ENCODE results near the gene IGSF9. TPM values are rescaled to one million over a fixed set of nuclear protein-coding genes. Genes with fewer than 3 reads are reported as not detected.

The IGSF9 gene
- total and polyA plus RNA-seq, 2 of the 4 experiments (the other 2 are of a cell fraction) = 0.05 TPM; not detected in 1

- Histone ChIP-seq H3K9me1 (ENCODE audit: insufficient read depth, low read length) (no peaks in the 10 kb centered on the region), H3K4me3 (ENCODE audit: insufficient read depth, low read depth, low read length) (no peak overlapping the region), H2AFZ (replicated peaks; ENCODE audit: low read length, poor library complexity) (no peak overlapping the region), H3K27ac (ENCODE audit: insufficient read depth, low read length) (no peak overlapping the region), H2AK9ac (replicated peaks; ENCODE audit: low read depth, low read length, poor library complexity) (no peak overlapping the region), H3K9me3 (ENCODE audit: control insufficient read depth, insufficient read depth, low read length) (no peaks in the 10 kb centered on the region), H4K8ac (ENCODE audit: low read depth in 2 of 2, low read length in 2 of 2) (no peak overlapping the region), H2BK20ac (ENCODE audit: low read depth, low read length) (no peak overlapping the region), H3K14ac (replicated peaks; ENCODE audit: low read depth, low read length) (no peak overlapping the region), H3K79me1 (ENCODE audit: low read depth in 1 of 2, low read length in 2 of 2) (no peaks in the 10 kb centered on the region), H4K5ac (ENCODE audit: low read depth, low read length) (no peak overlapping the region), H3K56ac (ENCODE audit: extremely low read depth, insufficient read depth, low read length) (no peak overlapping the region), H3K4me2 (ENCODE audit: low read depth, low read length) (no peak overlapping the region), H3K27me3 (ENCODE audit: control insufficient read depth, insufficient read depth, low read length) (no peaks in the 10 kb centered on the region), H3K9ac (ENCODE audit: low read depth, low read length) (no peak overlapping the region), H2AK5ac (ENCODE audit: low read depth, low read length) (no peak overlapping the region), H3K18ac (ENCODE audit: low read depth, low read length) (no peak overlapping the region), H4K91ac (ENCODE audit: insufficient read depth, low read depth, low read length) (no peak overlapping the region), H3K4me1 (ENCODE audit: control insufficient read depth, insufficient read depth, low read length) (peaks cover 9% of the 10 kb centered on the region; the same call in 1 of the 2 replicates), H3K4ac (ENCODE audit: low read depth, low read length) (no peak overlapping the region), H2BK120ac (ENCODE audit: low read depth, low read length) (no peak overlapping the region), H4K20me1 (ENCODE audit: insufficient read depth, low read length) (0 out of 2 replicates have a peak, but pooled peaks cover 3% of the 10 kb centered on the region), H2BK15ac (ENCODE audit: low read depth, low read length) (no peak overlapping the region), H3K23ac (ENCODE audit: low read depth, low read length) (no peak overlapping the region), H3K36me3 (ENCODE audit: control insufficient read depth, insufficient read depth, low read length) (no peaks in the 10 kb centered on the region), H2BK5ac (ENCODE audit: low read depth, low read length, poor library complexity, severe bottlenecking) (no peak overlapping the region)
- ChIA-PET POLR2A (ENCODE audit: unreplicated experiment) (no interaction called here), CTCF (no interaction called here)
- intact Hi-C loops (cut with micrococcal nuclease) (no loop called here), dilution Hi-C loops (cut with HindIII; ENCODE audit: low sequenced_read_pairs, unreplicated experiment) (loop anchor here (25.0 kb wide), 1 partner anchor 111 kb away; the partner anchor contains the start of gene DUSP23), in situ Hi-C loops (cut with MboI; ENCODE audit: low sequenced_read_pairs) (loop anchor here (25.0 kb wide), 1 partner anchor 686 kb away; the partner anchor contains the start of gene ACKR1)
- WGBS, 2 experiments (ENCODE audit: extremely low coverage in 2 of 2, insufficient read length in 1 of 2) = no CpG with 5 or more reads among the region's 3 CpGs
- DNase-seq = no peak
- TF ChIP-seq POLR2A (IDR thresholded peaks at IDR 0.05; ENCODE audit: low read depth, low read length) = no peak
- no peak for TF ChIP-seq RFX5 (IDR thresholded peaks at IDR 0.05; ENCODE audit: low read depth, low read length)
- no peak for TF ChIP-seq CHD1 (IDR thresholded peaks at IDR 0.05; ENCODE audit: low read depth, low read length)
- TF ChIP-seq ELK1 (IDR thresholded peaks at IDR 0.05; ENCODE audit: borderline replicate concordance, low read depth, low read length) = no peak
- TF ChIP-seq MXI1 (IDR thresholded peaks at IDR 0.05; ENCODE audit: borderline replicate concordance, low read depth, low read length) = no peak
- TF ChIP-seq CEBPB (IDR thresholded peaks at IDR 0.05; ENCODE audit: low read depth, low read length) = no peak
- no peak for TF ChIP-seq SMC3 (IDR thresholded peaks at IDR 0.05; ENCODE audit: low read depth, low read length)
- TF ChIP-seq RCOR1 (IDR thresholded peaks at IDR 0.05; ENCODE audit: insufficient replicate concordance, low read length) = no peak
- no peak for TF ChIP-seq NFE2L2 (IDR thresholded peaks at IDR 0.05; ENCODE audit: low read depth, low read length)
- no peak for TF ChIP-seq USF2 (IDR thresholded peaks at IDR 0.05; ENCODE audit: low read depth, low read length)
- no peak for TF ChIP-seq BHLHE40 (IDR thresholded peaks at IDR 0.05; ENCODE audit: low read depth, low read length)
- TF ChIP-seq MAFK (IDR thresholded peaks at IDR 0.05; ENCODE audit: low read depth, low read length) = no peak
- no peak for TF ChIP-seq FOS (IDR thresholded peaks at IDR 0.05; ENCODE audit: low read depth, low read length)
- TF ChIP-seq MAZ (IDR thresholded peaks at IDR 0.05; ENCODE audit: borderline replicate concordance, low read depth, low read length) = no peak
- ATAC-seq (ENCODE audit: low read depth) = no peak
- no TSS peak for BruUV-seq (replicated peaks)
Observed at GRCh38 chr1:159898527-159898926, 46.9 kb downstream of the IGSF9 start.

Measured in IMR-90 (cell line).